ENCODE data around the gene ABCC5.
"Not testable (repeated sequence)": the region's sequence is repeated elsewhere in the genome, so short reads cannot be mapped to it uniquely, and the experiment has no call there.

DNA sequence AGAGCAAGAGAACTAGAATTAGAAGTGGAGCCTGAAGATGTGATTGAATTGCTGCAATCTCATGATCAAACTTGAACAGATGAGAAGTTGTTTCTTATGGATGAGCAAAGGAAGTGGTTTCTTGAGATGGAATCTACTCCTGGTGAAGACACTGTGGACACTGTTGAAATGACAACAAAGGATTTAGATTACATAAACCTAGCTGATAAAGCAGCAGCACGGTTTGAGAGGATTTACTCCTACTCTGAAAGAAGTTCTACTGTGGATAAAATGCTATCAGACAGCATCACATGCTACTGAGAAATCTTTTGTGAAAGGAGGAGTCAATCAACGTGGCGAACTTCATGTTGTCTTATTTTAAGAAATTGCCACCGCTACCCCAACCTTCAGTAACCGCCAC lies 140.5 kb downstream of the ABCC5 start:
- not testable (repeated sequence) for TF ChIP-seq CTCF (conservative IDR thresholded peaks at IDR 0.05); EZH2 (IDR thresholded peaks at IDR 0.05; ENCODE audit: low read depth)

Measured in PC-9 (cell line).